K562 (cell line): Measurements from ENCODE around the gene C15orf62. TPM values are rescaled to one million over a fixed set of nuclear protein-coding genes. Genes with fewer than 3 reads are reported as not detected.

Experiments used
- ATAC-seq: fragments of 200-7000 bp; cut with Tn5 transposase; 3 replicates; pipeline ENCODE4 v1.9.1; 2020; ENCODE audit warnings: moderate library complexity
- BruUV-seq: library from RNA; stranded (reverse); fragments of 400-500 nt; replicated peaks from 2 replicates; lab custom pipeline; 2021; lab: Mats Ljungman, UMichigan
- CTCF ChIA-PET: fragments of 300-600 bp; formaldehyde crosslinking; extraction: SDS; loops from one replicate; lab custom pipeline; 2021; ENCODE audit warnings: low intra/inter-chr PET ratio; lab: Yijun Ruan, JAX
- POLR2A ChIA-PET: fragments of 300-600, 350-650 bp; sonication (Branson Sonifier 250); formaldehyde crosslinking; extraction: SDS; loops from one replicate; lab custom pipeline; 2021; ENCODE audit warnings: antibody characterized with exemption, inconsistent platforms; lab: Yijun Ruan, JAX
- DNase-seq, 4 experiments: peaks; one replicate each; pipeline versions ENCODE4 v3.0.0 to v3.0.0-alpha.2; 2011 to 2018; ENCODE audit warnings: low spot score in 3 of 4, mixed read lengths in 3 of 4; ENCODE audit errors: extremely low read depth in 1 of 4
- FAIRE-seq: peaks from 2 replicates; lab custom pipeline; 2011; peaks lifted over from hg19 to GRCh38; lab: Jason Lieb, UNC
- H2AFZ ChIP-seq: 2 replicates; pipeline ENCODE4 v1.6.0; 2011; ENCODE audit warnings: low read depth, low read length, control low read depth, inconsistent platforms
- H3K27ac ChIP-seq: fragments of 200-600 bp; 3 replicates; pipeline ENCODE4 v1.8.0; 2011; ENCODE audit warnings: low read depth, mild to moderate bottlenecking, control low read depth, inconsistent platforms, low read length, moderate library complexity, mixed read lengths; ENCODE audit errors: extremely low read depth
- H3K27me3 ChIP-seq, 2 experiments: fragments of 300-600 bp in 1 of 2; 2 replicates in 1 of 2; 3 replicates in 1 of 2; pipeline versions ENCODE4 v1.6.0 to v1.8.0; 2011; ENCODE audit warnings: inconsistent platforms in 2 of 2, low read length in 2 of 2, mild to moderate bottlenecking in 1 of 2, mixed read lengths in 1 of 2, moderate library complexity in 1 of 2; ENCODE audit not compliant: control insufficient read depth in 2 of 2, insufficient read depth in 2 of 2
- H3K36me3 ChIP-seq: fragments of 300-600 bp; 3 replicates; pipeline ENCODE4 v1.8.0; 2011; ENCODE audit warnings: mild to moderate bottlenecking, low read length, inconsistent platforms; ENCODE audit not compliant: control insufficient read depth, insufficient read depth
- H3K4me1 ChIP-seq, 2 experiments: fragments of 200-600 bp in 1 of 2; replicated peaks in 1 of 2; 2 replicates in 1 of 2; 3 replicates in 1 of 2; pipeline versions ENCODE4 v1.5.1 to v1.8.0; 2011; ENCODE audit warnings: inconsistent platforms in 2 of 2, low read length in 2 of 2, mild to moderate bottlenecking in 1 of 2, mixed read lengths in 1 of 2, moderate library complexity in 1 of 2; ENCODE audit not compliant: control insufficient read depth in 2 of 2, insufficient read depth in 2 of 2
- H3K4me2 ChIP-seq: 2 replicates; pipeline ENCODE4 v1.6.1; 2011; ENCODE audit warnings: low read length, control low read depth, inconsistent platforms, mixed read lengths; ENCODE audit not compliant: insufficient read depth
- H3K4me3 ChIP-seq: fragments of 200-600 bp; sonication (generic), shearing (Covaris generic); 2 replicates; pipeline ENCODE4 v1.5.1; 2016; ENCODE audit warnings: control low read depth, inconsistent platforms
- H3K79me2 ChIP-seq: fragments of 200-600 bp; 3 replicates; pipeline ENCODE4 v1.8.0; 2011; ENCODE audit warnings: low read length, inconsistent platforms; ENCODE audit not compliant: control insufficient read depth, insufficient read depth
- H3K9ac ChIP-seq, 2 experiments: 2 replicates each; pipeline versions ENCODE4 v1.6.0 to v1.6.1; 2011; ENCODE audit warnings: low read depth in 2 of 2, low read length in 2 of 2, control low read depth in 1 of 2, inconsistent platforms in 1 of 2, mild to moderate bottlenecking in 1 of 2, mixed read lengths in 1 of 2; ENCODE audit not compliant: insufficient read depth in 1 of 2
- H3K9me1 ChIP-seq: one replicate; pipeline ENCODE4 v1.6.0; 2011; ENCODE audit warnings: inconsistent platforms, mild to moderate bottlenecking, low read length, moderate library complexity; ENCODE audit not compliant: control insufficient read depth, insufficient read depth
- H3K9me3 ChIP-seq: replicated peaks from 2 replicates; pipeline ENCODE4 v1.5.1; 2011; ENCODE audit warnings: low read depth, low read length, inconsistent platforms; ENCODE audit not compliant: control insufficient read depth, insufficient read depth
- H4K20me1 ChIP-seq: replicated peaks from 2 replicates; pipeline ENCODE4 v1.6.1; 2011; ENCODE audit warnings: low read length, inconsistent platforms, mixed read lengths; ENCODE audit not compliant: control insufficient read depth, insufficient read depth
- AFF1 ChIP-seq, 2 experiments: fragments of 450-650 bp; IDR thresholded peaks; 2 replicates each; pipeline ENCODE4 v1.6.1; 2018; ENCODE audit warnings: mild to moderate bottlenecking in 2 of 2, low read depth in 1 of 2; ENCODE audit not compliant: partially characterized antibody in 2 of 2
- BHLHE40 ChIP-seq: IDR thresholded peaks from 2 replicates; pipeline ENCODE4 v1.6.1; 2011; ENCODE audit warnings: low read length, improper control_type of control experiment
- EP300 ChIP-seq: IDR thresholded peaks from 2 replicates; pipeline ENCODE4 v1.6.1; 2012; ENCODE audit warnings: low read length, improper control_type of control experiment
- ESRRB ChIP-seq: fragments of 250-450 bp; sonication (Bioruptor Pico); IDR thresholded peaks from 2 replicates; pipeline ENCODE4 v1.5.0; 2020; ENCODE audit warnings: mild to moderate bottlenecking, moderate library complexity, borderline replicate concordance
- KAT2B ChIP-seq: IDR thresholded peaks from one replicate; pipeline ENCODE4 v1.6.1; 2012; ENCODE audit warnings: low read depth, mild to moderate bottlenecking, control low read depth, inconsistent platforms, low read length, moderate library complexity
- MEIS2 ChIP-seq: fragments of 450-650 bp; IDR thresholded peaks from 2 replicates; pipeline ENCODE4 v1.6.1; 2014; ENCODE audit warnings: mild to moderate bottlenecking; ENCODE audit not compliant: partially characterized antibody
- MNT ChIP-seq, 2 experiments: fragments of 450-650 bp; conservative IDR thresholded peaks; 2 replicates each; pipeline ENCODE4 v1.6.1; 2017; ENCODE audit warnings: mild to moderate bottlenecking in 2 of 2, moderate library complexity in 2 of 2
- MYC ChIP-seq, 2 experiments: fragments of 250-450 bp in 1 of 2; sonication (Bioruptor Pico) in 1 of 2; IDR thresholded peaks; 2 replicates each; pipeline versions ENCODE4 v1.5.1 to v1.6.1; 2012 to 2021; ENCODE audit warnings: low read depth in 2 of 2, borderline replicate concordance in 1 of 2, improper control_type of control experiment in 1 of 2, low read length in 1 of 2, mild to moderate bottlenecking in 1 of 2, moderate library complexity in 1 of 2
- RFX5 ChIP-seq: IDR thresholded peaks from 2 replicates; pipeline ENCODE4 v1.6.1; 2011; ENCODE audit warnings: low read depth, mild to moderate bottlenecking, improper control_type of control experiment, low read length
- SAFB2 ChIP-seq: fragments of 200-400 bp; formaldehyde crosslinking; IDR thresholded peaks from 2 replicates; pipeline ENCODE4 v1.6.1; 2018; ENCODE audit warnings: borderline replicate concordance, low read length, low read depth, moderate library complexity; ENCODE audit not compliant: severe bottlenecking
- SMAD4 ChIP-seq: fragments of 250-450 bp; sonication (Bioruptor Pico); conservative IDR thresholded peaks from 2 replicates; pipeline ENCODE4 v1.8.0; 2021; ENCODE audit warnings: inconsistent platforms, mild to moderate bottlenecking, moderate library complexity
- THRAP3 ChIP-seq: fragments of 450-650 bp; IDR thresholded peaks from 2 replicates; pipeline ENCODE4 v1.6.1; 2016; ENCODE audit warnings: mild to moderate bottlenecking, inconsistent platforms, borderline replicate concordance
- YY1 ChIP-seq, 3 experiments: IDR thresholded peaks; 2 replicates each; pipeline ENCODE4 v1.6.1; 2011; ENCODE audit warnings: low read length in 2 of 3, mild to moderate bottlenecking in 2 of 3, moderate library complexity in 2 of 3, borderline replicate concordance in 1 of 3, control low read depth in 1 of 3, low read depth in 1 of 3; ENCODE audit not compliant: insufficient read depth in 3 of 3, insufficient replicate concordance in 2 of 3, control insufficient read depth in 1 of 3, insufficient read length in 1 of 3; ENCODE audit errors: extremely low read depth in 1 of 3
- WGBS: fragments of 100-300 bp; shearing (Covaris generic); methylation state at CpG from one replicate; pipeline ENCODE4 v1.1.6; 2016; ENCODE audit warnings: low coverage, mixed read lengths; ENCODE audit not compliant: insufficient coverage; ENCODE audit errors: missing lambda C conversion rate; 5-methylcytosine and 5-hydroxymethylcytosine counted together
- in situ Hi-C: fragments of 300-500 bp; cut with MboI; formaldehyde crosslinking; loops from 4 replicates; pipeline ENCODE4 v1.15.0; 2018; ENCODE audit warnings: inconsistent platforms, mixed read lengths
- intact Hi-C: fragments of 100-400 bp; cut with micrococcal nuclease; formaldehyde crosslinking; loops from 2 replicates; pipeline ENCODE4 v1.14.2; 2022
- polyA plus RNA-seq, 8 experiments: library from polyadenylated mRNA; depleted of rRNA in 4 of 8; stranded (reverse) in 5 of 8; unstranded in 3 of 8; fragments of >200 nt; fragmentation: Nextera tagmentation in 2 of 8; fragmentation: Illumina TruSeq in 1 of 8; extraction: Ambion mirVana in 2 of 8; extraction: Trizol in 1 of 8; gene quantifications; 2 replicates each; pipeline versions ENCODE4 v1.2.1 to v1.2.3, GENCODE V29; 2011 to 2014; ENCODE audit warnings: inconsistent platforms in 1 of 8, missing spikeins in 1 of 8
- total RNA-seq, 7 experiments: library from RNA; depleted of rRNA in 6 of 7; stranded (reverse); fragments of >200 nt in 6 of 7; fragmentation: Illumina TruSeq in 2 of 7; extraction: Trizol in 2 of 7; gene quantifications; 2 replicates each; pipeline versions ENCODE4 v1.2.1 to v1.2.3, GENCODE V29; 2011 to 2021; ENCODE audit warnings: low replicate concordance in 1 of 7
- TF ChIP-seq, protein P1 (sequence below): fragments of 450-650 bp; IDR thresholded peaks from 2 replicates; pipeline ENCODE4 v1.6.1; 2016; ENCODE audit warnings: low read depth, mild to moderate bottlenecking, moderate library complexity

Gene C15orf62
- total and polyA plus RNA-seq, 9 of the 15 experiments (the other 6 are each of a cell fraction or from before 2014, with no cell fraction given), result 0.01 to 0.76 (median 0.30) TPM; not detected in 1

- H3K9ac ChIP-seq, result peak overlapping the region; percentile 8 to 66; a peak in 1 of 4 replicates
- peak overlapping the region; percentile 78 for H2AFZ ChIP-seq
- peak overlapping the region; percentile 43; the same call in 2 of the 3 replicates for H3K27ac ChIP-seq
- ATAC-seq, result no peak
- intact Hi-C loops, result loop anchor here (10.0 kb wide), 1 partner anchor 192 kb away; the partner anchor contains the start of genes CCDC32 and RPUSD2
- H3K27me3 ChIP-seq, result no peaks in the 10 kb centered on the region
- H3K9me3 ChIP-seq, result no peaks in the 10 kb centered on the region
- 21% methylated on average over 6 of the region's 6 CpGs for WGBS
- peaks cover 30% of the 10 kb centered on the region for H3K79me2 ChIP-seq
- no peaks in the 10 kb centered on the region for H4K20me1 ChIP-seq
- peak overlapping the region; percentile 18; the same call in 1 of the 2 replicates for H3K4me2 ChIP-seq
- POLR2A ChIA-PET, result interaction anchor here (0.6 to 1.5 kb wide), 8 partner anchors 8 to 314 kb away, joined by 3 to 5 read pairs (median 3); partner anchors contain the start of genes CCDC32 and VPS18
- no peak for FAIRE-seq
- CTCF ChIA-PET, result no interaction called here
- in situ Hi-C loops, result no loop called here
- H3K36me3 ChIP-seq, result peaks cover 16% of the 10 kb centered on the region
- H3K4me1 ChIP-seq, result peaks cover 29 to 35% of the 10 kb centered on the region in 2 experiments
- no TSS peak for BruUV-seq
- no peak for DNase-seq
- H3K4me3 ChIP-seq, result no peak overlapping the region
- no peaks in the 10 kb centered on the region for H3K9me1 ChIP-seq
- TF ChIP-seq BHLHE40 (peak; percentile 85), EP300 (no peak), THRAP3 (no peak), AFF1 (IDR thresholded peaks at IDR 0.05; ENCODE audit: low read depth in 1 of 2, partially characterized antibody in 2 of 2) (no peak), MNT (conservative IDR thresholded peaks at IDR 0.05) (0 out of 4 replicates have a peak, but pooled peaks of 1 of the 2 experiments have one; percentile 35), KAT2B (no peak), ESRRB (CRISPR knock-in tag) (no peak), YY1 (IDR thresholded peaks at IDR 0.05; ENCODE audit: borderline replicate concordance in 1 of 3, control insufficient read depth in 1 of 3, extremely low read depth in 1 of 3, insufficient read depth in 3 of 3, insufficient read length in 1 of 3, insufficient replicate concordance in 2 of 3, low read depth in 1 of 3, low read length in 2 of 3) (no peak), SMAD4 (CRISPR knock-in tag) (no peak), MEIS2 (peak; percentile 11), SAFB2 (no peak), MYC (IDR thresholded peaks at IDR 0.05; ENCODE audit: low read depth, low read length) (peak; percentile 53; the same call in 1 of the 2 replicates), MYC (CRISPR knock-in tag; IDR thresholded peaks at IDR 0.05; ENCODE audit: borderline replicate concordance, low read depth) (no peak), RFX5 (no peak)
- TF ChIP-seq, protein P1, sequence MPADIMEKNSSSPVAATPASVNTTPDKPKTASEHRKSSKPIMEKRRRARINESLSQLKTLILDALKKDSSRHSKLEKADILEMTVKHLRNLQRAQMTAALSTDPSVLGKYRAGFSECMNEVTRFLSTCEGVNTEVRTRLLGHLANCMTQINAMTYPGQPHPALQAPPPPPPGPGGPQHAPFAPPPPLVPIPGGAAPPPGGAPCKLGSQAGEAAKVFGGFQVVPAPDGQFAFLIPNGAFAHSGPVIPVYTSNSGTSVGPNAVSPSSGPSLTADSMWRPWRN, result 0 out of 2 replicates have a peak, but pooled peaks have one; percentile 16
Measured at GRCh38 chr15:40756938-40757337, 12.8 kb upstream of the C15orf62 start.
